HG03460 (cell line): ENCODE measurements around the gene GNB5.

Source experiments
- ATAC-seq: cut with Tn5 transposase; IDR thresholded peaks from one replicate; pipeline ENCODE4 v1.9.1; 2021; ENCODE audit not compliant: unreplicated experiment

GNB5 gene

DNA sequence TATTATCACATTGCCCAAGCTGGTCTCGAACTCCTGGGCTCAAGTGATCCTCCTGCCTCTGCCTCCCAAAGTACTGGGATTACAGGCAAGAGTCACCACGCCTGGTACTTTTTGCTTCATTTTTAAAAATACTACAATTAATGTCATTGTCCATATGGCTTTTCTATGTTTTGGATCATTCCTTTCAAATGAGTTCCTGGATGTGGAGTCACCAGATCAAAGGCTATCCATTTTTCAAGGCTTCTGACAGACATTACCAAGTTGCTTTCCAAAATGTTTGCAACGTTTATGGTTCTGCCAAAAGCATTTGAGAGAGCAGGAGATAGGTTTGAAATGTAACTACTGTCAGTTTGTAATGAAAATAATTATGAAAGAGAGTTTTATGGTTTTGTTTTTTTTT is 44.4 kb downstream of the GNB5 start:
- ATAC-seq: no peak

DNA sequence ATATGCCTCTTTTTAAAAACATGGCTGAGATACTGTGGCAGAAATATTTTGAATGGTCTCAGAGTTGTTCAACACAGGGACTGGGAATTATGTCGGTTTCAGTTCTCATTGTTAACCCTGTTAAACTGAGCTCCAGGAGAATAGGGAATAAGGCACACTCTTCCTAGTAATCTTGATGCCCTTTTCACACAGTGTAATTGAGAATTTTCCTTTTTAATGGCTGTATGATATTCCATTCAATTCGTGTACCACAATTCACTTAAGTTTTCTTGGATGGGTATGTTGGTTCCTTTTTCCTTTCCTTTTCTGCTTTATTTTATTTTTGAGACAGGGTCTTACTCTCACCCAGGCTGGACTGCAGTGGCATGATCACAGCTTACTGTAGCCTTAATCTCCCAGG is 44.9 kb downstream of the GNB5 start:
- no peak for ATAC-seq

DNA sequence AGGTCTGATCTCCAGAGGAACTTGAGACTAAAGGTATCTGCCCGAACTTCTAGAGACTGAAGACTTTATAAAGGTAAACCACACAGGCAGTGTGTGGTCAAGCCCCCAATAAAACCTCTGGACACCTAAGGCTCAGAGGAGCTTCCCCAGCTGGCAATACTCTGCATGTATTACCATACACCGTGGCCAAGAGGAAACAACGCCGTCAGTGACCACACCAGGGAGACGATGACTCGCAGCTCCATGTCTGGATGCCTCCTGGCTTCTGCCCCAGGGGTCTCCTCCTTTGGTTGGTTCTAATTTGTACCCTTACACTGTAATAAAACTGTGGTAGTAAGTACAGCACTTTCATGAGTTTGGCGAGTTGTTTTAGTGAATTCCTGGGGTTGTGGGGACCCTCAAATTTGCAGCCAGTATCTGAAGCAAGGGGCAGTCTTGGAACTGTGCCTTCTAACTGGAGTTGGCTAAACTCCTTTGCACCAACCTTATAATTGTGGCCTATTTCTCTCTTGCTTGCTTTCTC is 46.5 kb downstream of the GNB5 start:
- no peak for ATAC-seq

DNA sequence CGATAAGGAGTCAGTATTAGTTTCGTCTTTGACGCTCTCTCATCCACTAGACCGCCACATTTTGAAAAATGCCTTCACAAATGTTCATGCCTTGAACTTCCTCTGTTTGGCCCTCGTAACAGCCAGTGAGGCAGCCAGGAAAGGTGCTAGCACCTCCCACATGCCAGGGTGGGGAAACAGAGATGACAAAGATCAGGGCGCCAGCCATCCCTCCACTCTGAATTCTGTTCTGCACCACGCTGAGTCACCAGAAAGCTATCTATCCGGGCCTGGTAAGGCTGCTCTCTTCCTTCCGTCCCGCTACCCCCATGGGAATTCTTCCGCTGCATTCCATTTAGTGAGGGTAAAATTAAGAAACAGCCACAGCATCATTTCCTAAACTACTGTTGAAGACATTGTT is 47.3 kb downstream of the GNB5 start:
- ATAC-seq: no peak

DNA sequence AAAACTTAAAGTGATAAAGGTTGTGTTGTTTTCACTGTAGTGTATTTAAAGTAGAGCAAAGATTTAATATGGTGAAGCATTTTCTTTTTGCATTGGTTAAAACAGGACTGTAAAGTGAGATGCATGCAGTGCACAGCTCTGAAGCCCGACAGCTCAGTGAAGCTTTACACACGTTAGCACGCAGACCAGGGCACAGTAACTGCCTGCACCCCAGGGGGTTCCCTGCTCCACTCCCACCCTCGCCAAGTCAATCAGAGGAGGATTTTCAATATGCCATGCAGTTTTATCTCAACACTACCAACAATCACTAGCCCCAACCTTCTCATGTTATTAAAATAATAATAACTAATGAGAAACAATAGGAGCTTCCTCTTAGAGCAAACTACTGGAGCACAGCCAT is 50.5 kb downstream of the GNB5 start:
- no peak for ATAC-seq

DNA sequence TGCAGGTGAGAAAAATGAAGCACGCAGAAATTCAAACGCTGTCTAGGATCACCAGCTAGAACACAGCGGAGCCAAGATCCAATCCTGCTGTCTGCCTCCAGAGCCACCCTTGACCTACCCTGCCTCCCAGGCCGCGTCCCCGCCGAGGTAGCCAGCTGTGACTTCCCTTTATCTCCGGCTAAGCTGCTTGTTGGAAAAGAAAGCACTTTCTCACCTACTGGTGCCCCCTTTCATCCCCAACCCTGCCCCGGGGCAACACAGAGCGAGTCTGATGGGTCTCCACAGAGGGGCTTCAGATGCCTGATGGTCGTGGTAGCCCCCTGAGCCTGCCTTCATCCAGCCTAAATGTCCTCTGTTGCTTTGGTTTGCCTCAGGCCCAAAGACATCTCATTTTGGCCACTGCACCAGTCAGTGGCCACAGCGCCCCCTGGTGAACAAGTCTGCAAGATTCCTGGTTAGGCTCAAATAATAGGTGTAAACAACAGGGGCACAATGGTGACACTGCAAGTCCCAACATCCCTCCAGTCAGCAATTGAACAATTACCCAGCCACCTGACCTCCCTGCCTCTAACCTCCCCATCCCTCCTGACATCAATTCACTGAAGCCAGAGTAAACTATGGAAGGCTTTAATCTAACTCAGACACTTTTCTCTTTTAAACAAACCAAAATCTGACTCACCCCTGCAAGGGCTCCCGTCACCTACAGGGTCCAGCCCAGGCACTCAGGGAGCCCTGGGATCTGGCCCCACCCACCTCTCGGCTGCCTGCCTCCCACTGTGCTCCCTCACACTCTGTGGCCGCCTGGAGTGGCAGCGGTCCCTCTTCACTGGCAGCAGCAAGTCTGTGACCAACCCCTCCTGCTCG is 51.4 kb downstream of the GNB5 start:
- peak; percentile 56 for ATAC-seq

DNA sequence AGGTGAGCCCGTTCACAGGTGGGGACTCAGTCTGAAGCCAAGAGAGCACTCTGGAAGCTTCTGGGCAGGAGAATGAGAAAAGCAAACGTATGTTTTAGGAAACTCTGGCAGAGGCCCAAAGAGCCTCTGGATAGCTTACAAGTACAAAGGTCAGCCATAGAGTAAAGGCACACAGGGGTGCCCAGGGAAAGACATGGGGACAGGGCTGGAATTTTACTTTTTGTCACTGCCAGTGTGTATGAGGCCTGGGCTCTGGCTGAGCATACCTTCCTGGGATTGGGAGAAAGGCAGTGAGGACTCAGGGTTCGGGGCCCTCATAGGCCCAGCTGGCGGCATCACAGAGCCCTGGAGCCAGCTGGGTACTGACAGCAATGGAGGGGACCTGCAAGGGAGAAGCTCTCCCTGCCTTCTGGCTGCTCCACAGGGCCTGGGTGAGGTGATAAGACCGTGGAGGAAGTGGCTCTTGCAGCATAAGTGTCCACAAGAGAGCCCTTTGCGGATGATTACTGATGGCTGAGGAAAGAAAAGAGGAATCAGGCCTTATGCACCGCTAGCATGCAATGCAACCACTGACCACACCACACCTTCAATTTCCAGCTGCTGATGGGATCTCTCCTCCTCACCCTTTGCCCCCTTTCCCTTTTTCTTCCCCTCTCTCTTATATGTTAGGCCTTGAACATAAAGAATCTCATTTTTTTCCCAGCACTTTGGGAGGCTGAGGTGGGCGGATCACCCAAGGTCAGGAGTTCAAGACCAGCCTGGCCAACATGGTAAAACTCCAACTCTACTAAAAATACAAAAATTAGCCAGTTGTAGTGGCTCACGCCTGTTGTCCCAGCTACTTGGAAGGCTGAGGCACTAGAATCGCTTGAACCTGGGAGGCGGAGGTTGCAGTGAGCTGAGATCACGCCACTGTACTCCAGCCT is 53.5 kb downstream of the GNB5 start:
- no peak for ATAC-seq

DNA sequence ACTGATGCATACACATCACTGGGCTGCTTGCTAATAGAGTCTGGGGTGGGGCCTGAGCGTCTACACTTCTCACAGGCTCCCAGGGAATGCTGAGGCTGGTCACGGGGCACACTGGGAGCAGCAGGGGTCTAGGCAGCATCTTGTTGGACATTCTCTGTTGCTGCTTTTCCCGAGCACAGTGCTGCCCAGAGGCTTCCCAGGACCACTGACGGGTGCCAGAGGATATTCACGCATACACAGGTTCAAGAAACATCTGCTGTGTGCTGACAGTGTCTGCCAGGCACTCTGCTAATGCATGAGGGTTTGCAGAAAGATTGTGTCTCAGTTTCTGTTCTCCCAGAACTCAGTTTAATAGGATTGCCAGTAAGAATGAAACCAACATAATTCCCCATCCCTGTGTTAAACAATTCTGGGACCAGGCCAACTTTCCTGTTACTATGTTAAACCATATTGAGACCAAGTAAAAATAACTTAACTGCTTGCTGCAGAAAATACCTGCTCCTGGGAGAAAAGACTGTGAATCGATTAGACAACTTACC is 54.7 kb downstream of the GNB5 start:
- ATAC-seq: no peak

DNA sequence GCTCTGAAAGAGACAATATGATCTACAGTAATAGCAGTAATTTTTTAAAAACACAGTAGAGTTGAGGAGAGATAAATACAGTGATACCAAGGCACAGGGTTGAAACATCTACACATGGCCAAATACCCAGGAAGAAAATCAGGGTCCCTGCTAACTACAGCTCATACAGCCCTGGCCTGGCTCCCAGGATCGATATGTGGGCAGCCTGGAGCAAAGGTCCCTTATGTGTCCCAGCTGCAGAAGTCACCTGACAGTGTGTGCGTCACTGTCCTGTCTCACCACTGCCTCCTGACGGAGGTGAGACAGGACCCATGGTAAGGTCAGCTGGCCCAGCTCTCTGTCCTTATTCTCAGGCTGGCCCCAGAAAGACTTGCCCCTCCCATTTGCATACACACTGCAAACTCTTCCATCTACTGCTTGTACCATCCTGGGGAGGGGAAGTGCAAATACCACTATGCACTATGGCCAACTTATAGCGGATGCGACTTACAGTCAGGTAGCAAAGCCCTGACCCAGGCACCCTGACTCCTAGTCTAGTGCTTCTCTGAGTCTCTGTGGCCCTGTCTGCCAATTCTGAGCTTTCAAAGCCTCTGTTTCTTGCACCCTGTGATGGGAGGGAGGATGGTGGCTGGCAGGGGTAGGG is 56.6 kb downstream of the GNB5 start:
- no peak for ATAC-seq

DNA sequence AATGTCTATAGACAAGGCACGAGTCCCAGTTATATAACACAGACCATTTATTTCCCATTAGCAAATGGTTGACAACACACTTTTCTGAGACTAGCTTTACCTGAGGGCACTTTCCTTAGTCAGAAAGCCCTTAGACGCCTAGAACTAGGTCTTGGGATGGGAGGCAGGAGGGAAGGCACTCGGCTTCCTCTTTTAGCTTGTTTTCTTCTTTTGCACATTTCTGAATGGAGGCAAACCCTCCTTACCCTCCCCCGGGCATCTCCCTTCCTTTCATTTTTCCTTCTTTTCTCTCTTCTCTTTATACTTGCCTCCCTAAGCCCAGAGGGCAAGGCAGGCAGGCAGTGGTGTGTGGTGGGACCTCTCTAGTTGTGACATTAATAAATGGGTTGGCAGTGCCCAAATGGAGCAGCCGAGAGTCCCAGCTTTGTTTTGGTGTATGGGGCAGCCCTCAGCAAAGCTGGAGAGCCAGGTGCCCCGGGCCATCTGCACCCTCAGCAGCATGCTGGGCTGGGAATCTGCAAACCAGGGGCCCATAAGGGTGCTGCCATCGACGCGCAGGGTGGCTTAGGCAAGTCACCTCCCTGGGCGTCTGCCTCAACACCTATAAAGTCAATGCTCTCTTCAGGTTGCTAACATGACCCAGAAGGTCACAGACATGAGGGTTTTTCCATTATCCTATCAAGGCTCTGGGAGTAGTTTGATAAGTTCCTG is 57.5 kb downstream of the GNB5 start:
- no peak for ATAC-seq

DNA sequence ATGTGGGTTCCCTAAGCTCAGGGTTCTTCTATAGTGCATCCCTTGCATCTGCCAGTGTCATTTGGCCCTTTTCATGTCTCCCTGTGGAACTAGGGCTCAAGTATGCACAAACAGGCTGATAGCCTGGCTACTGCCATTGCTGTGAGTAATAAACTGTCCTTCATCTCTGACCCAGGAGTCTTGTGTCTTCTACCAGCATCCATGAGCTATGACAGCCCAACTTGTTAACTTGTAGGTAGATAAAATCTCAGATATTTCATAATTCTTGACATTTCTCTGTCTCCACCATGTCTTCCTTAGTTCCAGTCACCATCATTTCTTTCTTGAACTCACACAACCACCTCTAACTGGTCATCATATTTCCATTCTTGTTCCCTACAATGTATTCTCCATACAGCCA is 59.1 kb downstream of the GNB5 start:
- ATAC-seq: no peak

DNA sequence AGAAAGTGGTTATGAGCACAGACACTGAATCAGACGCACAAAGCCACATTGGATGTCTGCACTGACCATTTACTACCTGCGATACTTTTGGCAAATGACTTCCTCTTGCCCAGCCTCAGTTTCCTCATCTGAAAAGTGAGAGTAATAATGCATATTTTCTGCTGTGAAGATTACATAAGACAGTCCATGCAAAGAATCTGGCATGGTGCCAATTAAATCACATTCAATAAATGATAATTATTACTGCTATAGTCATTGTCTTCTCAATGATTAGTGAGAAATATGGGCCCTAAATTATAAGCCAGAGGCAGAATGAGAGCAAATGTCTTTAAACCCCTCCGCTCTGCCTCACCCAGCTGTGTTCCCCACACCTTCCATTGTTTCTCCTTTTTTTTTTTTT is 62.6 kb downstream of the GNB5 start:
- ATAC-seq: no peak

DNA sequence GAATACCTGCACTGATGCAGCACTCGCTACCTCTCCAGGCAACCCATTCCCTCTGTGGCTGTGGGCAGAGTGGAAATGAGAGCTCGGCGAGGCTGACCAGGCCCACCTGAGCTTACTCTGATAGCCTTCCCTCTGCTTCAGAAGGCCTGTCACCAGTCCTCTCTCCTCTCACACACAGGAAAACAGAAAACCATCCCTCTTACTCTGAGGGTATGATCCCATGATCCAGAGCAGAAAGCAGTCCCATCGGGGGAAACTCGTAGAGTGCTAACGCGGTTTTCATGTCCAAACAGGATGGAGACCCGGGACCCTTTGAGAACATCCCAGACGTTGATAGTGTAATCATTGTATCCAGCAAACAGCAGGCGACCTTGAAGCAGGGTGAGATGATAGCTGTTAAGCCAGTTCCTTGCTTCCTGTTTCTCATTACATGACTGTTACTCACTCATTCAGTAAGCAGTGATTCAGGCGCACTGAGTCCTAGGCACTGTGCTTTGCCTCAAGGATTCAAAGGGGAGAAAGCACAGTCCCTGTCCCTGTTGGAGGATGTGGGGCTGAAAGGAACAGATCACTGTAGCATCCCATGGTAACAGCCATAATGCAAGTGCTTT is 66.8 kb downstream of the GNB5 start:
- no peak for ATAC-seq

DNA sequence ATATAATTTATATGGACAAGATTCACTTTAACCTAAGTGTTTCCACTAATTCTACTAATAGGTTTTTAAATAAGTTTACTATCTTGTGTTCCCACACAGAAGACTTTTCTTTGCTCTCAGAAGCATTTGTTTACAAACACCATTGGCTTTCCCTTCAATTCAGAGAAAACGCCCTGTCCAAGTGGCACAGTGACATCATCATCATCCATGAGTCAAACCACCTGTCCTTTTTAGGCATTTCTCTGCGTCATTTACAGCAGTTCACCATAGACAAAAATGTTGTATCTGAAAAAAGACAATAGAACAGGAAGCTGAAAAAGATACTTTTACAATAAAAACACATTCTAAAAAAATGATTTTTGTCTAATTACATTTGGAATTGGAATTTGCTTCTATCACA is 69.3 kb downstream of the GNB5 start:
- ATAC-seq: no peak

DNA sequence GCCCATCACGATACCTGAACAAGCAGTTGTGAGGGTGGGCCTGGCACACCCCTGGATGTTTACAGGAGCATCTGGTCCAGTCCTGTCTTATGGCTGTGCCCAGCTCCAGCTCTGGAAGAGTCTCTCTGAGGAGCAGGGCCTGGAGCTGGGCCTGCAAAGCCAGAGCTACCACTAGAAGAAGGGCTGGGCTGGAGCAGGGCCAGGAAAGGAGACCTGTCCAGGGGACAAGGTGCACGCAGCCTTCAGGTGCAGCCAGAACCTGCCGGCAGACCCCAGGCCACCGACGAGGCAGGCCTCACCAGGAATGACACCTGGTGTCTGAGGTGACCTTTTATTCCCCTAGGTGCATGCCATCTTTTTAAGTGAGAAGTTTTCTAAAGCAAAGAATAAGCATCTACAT is 70.2 kb downstream of the GNB5 start:
- ATAC-seq: no peak

DNA sequence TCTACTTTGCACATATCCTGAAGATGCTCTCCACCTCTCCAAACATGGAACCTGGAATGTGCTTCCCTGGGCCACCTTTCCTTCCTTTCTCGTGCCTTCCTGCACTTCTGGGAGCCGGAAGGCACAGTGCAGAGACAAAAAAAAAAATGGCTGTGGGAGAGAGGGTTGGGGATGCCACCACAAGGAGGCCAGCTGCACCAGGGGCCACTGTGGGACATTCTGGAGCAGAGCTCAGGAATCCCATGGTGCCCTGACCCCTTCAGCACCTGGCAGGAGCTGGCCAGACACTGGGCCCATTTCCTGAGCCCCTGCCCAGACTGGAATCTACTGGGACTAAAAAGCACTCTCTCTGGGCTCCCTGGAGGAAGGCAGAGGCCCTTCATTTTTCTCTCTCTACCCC is 70.7 kb downstream of the GNB5 start:
- no peak for ATAC-seq

DNA sequence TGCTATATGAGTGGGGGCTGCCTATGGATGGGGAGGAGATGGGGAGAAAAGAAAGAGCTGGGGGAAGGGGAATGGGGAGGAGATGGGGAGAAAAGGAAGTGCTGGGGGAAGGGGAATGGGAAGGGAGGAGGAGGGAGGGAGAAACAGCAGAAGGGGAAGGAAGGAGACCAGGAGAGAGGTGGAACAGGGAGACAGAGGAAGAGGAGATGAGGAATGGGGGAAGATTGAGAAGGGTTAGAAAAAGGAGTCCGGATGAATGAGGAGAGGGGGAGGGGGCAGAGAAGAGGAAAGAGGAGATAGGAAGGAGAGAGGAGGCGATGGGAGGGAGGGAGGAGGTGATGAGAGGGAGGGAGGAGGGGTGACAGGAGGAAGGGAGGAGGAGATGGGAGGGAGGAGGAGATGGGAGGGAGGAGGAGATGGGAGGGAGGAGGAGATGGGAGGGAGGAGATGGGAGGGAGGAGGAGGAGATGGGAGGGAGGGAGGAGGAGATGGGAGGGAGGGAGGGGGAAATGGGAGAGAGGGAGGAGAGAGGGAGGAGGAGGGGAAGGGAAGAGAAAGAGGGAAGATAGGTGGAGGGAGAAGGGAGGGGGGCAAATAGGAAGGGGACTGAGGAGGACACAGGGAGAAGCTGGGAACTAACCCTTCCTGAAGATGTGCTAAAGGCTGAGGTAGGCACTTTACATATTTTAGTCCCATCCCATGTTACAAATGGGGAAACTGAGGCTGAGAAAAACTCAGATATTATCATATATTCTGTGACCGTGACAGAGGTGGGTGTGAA is 72.0 kb downstream of the GNB5 start:
- no peak for ATAC-seq

DNA sequence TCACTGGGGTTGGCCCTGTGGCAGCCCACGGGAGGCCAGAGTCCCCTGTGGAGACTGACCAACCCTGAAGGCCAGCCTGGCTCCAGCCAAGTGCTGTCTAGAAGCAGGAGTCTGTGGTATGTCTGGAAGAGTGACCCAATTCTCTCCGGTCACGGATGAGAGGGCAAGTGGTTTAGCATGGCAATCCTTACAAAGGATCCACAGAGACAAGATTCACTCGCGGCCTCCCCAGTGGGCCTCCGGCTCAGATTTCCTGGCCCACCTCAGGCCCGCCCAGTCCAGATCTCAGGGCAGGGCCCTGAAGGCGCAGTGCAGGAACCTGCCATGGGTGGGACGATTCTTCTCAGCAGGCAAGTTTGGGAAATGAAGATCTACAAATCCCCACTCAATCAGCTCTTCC is 73.6 kb downstream of the GNB5 start:
- no peak for ATAC-seq
